Measurements from ENCODE around the gene KLF13. TPM values are rescaled to one million over a fixed set of nuclear protein-coding genes. Genes with fewer than 3 reads are reported as not detected.
A peak's percentile ranks its signal among the peaks of the same experiment; 100 is the strongest.

KLF13 gene
- total RNA-seq, 1 donor from 2014 or later: 141 TPM

- no peak for TF ChIP-seq CTCF (IDR thresholded peaks at IDR 0.05; ENCODE audit: partially characterized antibody, unreplicated experiment)
- Mint-ChIP-seq H3K4me3 (ENCODE audit: unreplicated experiment) (peak overlapping the region; percentile 60), H3K4me1 (ENCODE audit: low read depth, unreplicated experiment) (peaks cover 28% of the 10 kb centered on the region), H3K36me3 (ENCODE audit: unreplicated experiment) (peaks cover 25% of the 10 kb centered on the region), H3K9me3 (ENCODE audit: unreplicated experiment) (peaks cover 10% of the 10 kb centered on the region), H3K27ac (ENCODE audit: unreplicated experiment) (peak overlapping the region; percentile 60), H3K27me3 (ENCODE audit: unreplicated experiment) (peaks cover 7% of the 10 kb centered on the region)
- DNase-seq: no peak
These were observed 76.5 kb downstream of the KLF13 start for GRCh38 chr15:31403096-31403495.

DNA sequence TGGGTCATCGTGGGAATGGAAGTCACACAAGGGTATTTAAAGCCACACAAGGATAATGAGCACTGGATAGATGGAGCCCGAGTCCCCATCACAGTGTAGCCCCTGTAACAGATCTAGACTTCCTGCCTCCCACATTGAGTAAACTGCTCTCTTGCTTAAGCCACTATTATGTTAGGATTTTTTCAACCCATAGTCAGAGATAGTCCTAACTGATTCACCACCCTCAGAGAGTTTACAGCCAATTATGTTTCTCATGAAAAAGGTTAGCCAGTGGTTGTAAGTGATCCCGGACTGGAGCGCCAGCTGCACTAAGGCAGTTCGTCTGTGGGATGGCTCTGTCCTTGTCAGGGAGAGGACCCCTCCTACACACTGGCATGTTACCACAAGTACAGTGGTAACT is 77.0 kb downstream of the KLF13 start:
- no peak for TF ChIP-seq CTCF (IDR thresholded peaks at IDR 0.05; ENCODE audit: partially characterized antibody, unreplicated experiment)
- Mint-ChIP-seq H3K36me3 (ENCODE audit: unreplicated experiment) (peaks cover 29% of the 10 kb centered on the region), H3K27ac (ENCODE audit: unreplicated experiment) (no peak overlapping the region), H3K4me1 (ENCODE audit: low read depth, unreplicated experiment) (peaks cover 28% of the 10 kb centered on the region), H3K27me3 (ENCODE audit: unreplicated experiment) (peaks cover 7% of the 10 kb centered on the region), H3K9me3 (ENCODE audit: unreplicated experiment) (peaks cover 13% of the 10 kb centered on the region), H3K4me3 (ENCODE audit: unreplicated experiment) (no peak overlapping the region)
- no peak for DNase-seq

DNA sequence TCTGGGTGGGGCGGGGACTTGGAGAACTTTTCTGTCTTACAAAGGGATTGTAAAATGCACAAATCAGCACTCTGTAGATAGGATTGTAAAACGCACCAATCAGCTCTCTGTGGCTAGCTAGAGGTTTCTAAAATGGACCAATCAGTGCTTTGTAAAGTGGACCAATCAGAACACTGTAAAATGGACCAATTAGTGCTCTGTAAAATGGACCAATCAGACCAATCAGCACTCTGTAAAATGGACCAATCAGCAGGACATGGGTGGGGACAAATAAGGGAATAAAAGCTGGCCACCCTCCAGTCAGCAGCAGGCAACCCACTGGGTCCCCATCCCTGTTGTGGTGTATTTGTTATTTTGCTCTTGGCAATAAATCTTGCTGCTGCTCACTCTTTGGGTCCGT is 77.7 kb downstream of the KLF13 start:
- H3K4me1 Mint-ChIP-seq (ENCODE audit: low read depth, unreplicated experiment): peaks cover 28% of the 10 kb centered on the region
- DNase-seq: no peak
- peaks cover 16% of the 10 kb centered on the region for H3K9me3 Mint-ChIP-seq (ENCODE audit: unreplicated experiment)
- no peak overlapping the region for H3K4me3 Mint-ChIP-seq (ENCODE audit: unreplicated experiment)
- peaks cover 35% of the 10 kb centered on the region for H3K36me3 Mint-ChIP-seq (ENCODE audit: unreplicated experiment)
- no peak for TF ChIP-seq CTCF (IDR thresholded peaks at IDR 0.05; ENCODE audit: partially characterized antibody, unreplicated experiment)
- peaks cover 7% of the 10 kb centered on the region for H3K27me3 Mint-ChIP-seq (ENCODE audit: unreplicated experiment)
- no peak overlapping the region for H3K27ac Mint-ChIP-seq (ENCODE audit: unreplicated experiment)

DNA sequence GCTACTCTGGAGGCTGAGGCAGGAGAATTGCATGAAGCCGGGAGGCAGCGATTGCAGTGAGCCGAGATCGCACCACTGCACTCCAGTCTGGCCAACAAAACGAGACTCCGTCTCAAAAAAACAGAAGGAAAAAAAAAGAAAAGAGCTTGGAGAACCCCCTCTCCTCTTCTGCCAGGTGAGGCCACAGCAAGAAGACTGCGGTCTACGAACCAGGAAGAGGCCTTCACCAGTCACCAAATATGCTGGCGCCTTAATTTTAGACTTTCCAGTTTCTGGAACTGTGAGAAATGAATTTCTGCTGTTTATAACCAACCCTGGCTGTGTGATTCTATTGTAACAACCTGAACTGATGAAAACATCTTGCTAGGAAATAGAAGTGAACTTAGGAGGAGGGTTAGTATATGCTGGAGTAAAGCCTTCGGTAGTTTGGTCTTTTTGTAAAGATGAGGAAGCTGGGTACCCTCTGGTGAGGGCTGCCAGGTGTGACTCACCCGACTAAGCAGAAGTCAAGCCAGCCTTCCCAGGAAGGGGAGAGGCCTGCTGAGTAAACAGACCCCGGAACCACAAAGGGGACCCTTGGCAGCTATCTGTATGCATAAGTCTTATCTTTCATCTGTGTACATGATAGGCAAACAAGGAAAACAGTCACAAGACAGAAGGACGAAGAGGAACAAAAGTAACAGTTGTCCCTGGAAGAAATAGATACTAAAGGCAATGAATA is 78.7 kb downstream of the KLF13 start:
- no peak for TF ChIP-seq CTCF (IDR thresholded peaks at IDR 0.05; ENCODE audit: partially characterized antibody, unreplicated experiment)
- peaks cover 21% of the 10 kb centered on the region for H3K4me1 Mint-ChIP-seq (ENCODE audit: low read depth, unreplicated experiment)
- no peak overlapping the region for H3K27ac Mint-ChIP-seq (ENCODE audit: unreplicated experiment)
- peaks cover 15% of the 10 kb centered on the region for H3K9me3 Mint-ChIP-seq (ENCODE audit: unreplicated experiment)
- H3K27me3 Mint-ChIP-seq (ENCODE audit: unreplicated experiment): peaks cover 7% of the 10 kb centered on the region
- H3K4me3 Mint-ChIP-seq (ENCODE audit: unreplicated experiment): no peak overlapping the region
- no peak for DNase-seq
- peaks cover 37% of the 10 kb centered on the region for H3K36me3 Mint-ChIP-seq (ENCODE audit: unreplicated experiment)

GRCh38 chr15:31407376-31407775 is 80.7 kb downstream of the KLF13 start:
- Mint-ChIP-seq H3K27ac (ENCODE audit: unreplicated experiment) (no peak overlapping the region), H3K9me3 (ENCODE audit: unreplicated experiment) (peaks cover 15% of the 10 kb centered on the region), H3K36me3 (ENCODE audit: unreplicated experiment) (peaks cover 37% of the 10 kb centered on the region), H3K4me3 (ENCODE audit: unreplicated experiment) (no peak overlapping the region), H3K27me3 (ENCODE audit: unreplicated experiment) (peaks cover 4% of the 10 kb centered on the region), H3K4me1 (ENCODE audit: low read depth, unreplicated experiment) (peaks cover 9% of the 10 kb centered on the region)
- TF ChIP-seq CTCF (IDR thresholded peaks at IDR 0.05; ENCODE audit: partially characterized antibody, unreplicated experiment): no peak
- DNase-seq: no peak
